Thymus (tissue), 11 donors: ENCODE measurements around the gene PRDM12. TPM values are rescaled to one million over a fixed set of nuclear protein-coding genes. Genes with fewer than 3 reads are reported as not detected.
A peak's percentile ranks its signal among the peaks of the same experiment; 100 is the strongest.
"Not testable (repeated sequence)": the region's sequence is repeated elsewhere in the genome, so short reads cannot be mapped to it uniquely, and the experiment has no call there.

Source experiments
- DNase-seq, 9 donors: peaks; one replicate each; pipeline ENCODE4 v3.0.0-alpha.2; 2013; ENCODE audit warnings: low spot score in 9 of 9, low read depth in 6 of 9, missing footprints in 1 of 9
- H3K27ac ChIP-seq, 2 donors: one replicate each; pipeline ENCODE4 v1.5.1; 2013; ENCODE audit warnings: control low read depth in 1 of 2, low read depth in 1 of 2, low read length in 1 of 2, mild to moderate bottlenecking in 1 of 2, moderate library complexity in 1 of 2
- H3K27me3 ChIP-seq, 2 donors: one replicate each; pipeline ENCODE4 v1.5.1; 2013; ENCODE audit warnings: low read length in 1 of 2; ENCODE audit not compliant: control insufficient read depth in 2 of 2, insufficient read depth in 1 of 2
- H3K36me3 ChIP-seq, 2 donors: one replicate each; pipeline ENCODE4 v1.5.1; 2013; ENCODE audit warnings: low read length in 1 of 2, mild to moderate bottlenecking in 1 of 2, moderate library complexity in 1 of 2; ENCODE audit not compliant: control insufficient read depth in 2 of 2, insufficient read depth in 2 of 2
- H3K4me1 ChIP-seq, 2 donors: one replicate each; pipeline ENCODE4 v1.5.1; 2013; ENCODE audit warnings: low read length in 2 of 2; ENCODE audit not compliant: control insufficient read depth in 2 of 2, insufficient read depth in 2 of 2
- H3K4me3 ChIP-seq, 2 donors: one replicate each; pipeline ENCODE4 v1.5.1; 2013; ENCODE audit warnings: low read length in 2 of 2, control low read depth in 1 of 2, mild to moderate bottlenecking in 1 of 2
- H3K9me3 ChIP-seq, 2 donors: one replicate each; pipeline ENCODE4 v1.5.1; 2013; ENCODE audit warnings: low read length in 1 of 2, mild to moderate bottlenecking in 1 of 2; ENCODE audit not compliant: control insufficient read depth in 2 of 2, insufficient read depth in 1 of 2
- WGBS: extraction: QIAGEN DNeasy Blood & Tissue Kit; methylation state at CpG from one replicate; pipeline ENCODE4 v1.1.7; 2013; 5-methylcytosine and 5-hydroxymethylcytosine counted together
- polyA plus RNA-seq: library from polyadenylated mRNA; stranded (reverse); fragments of 200-250 nt; gene quantifications from one replicate; pipeline ENCODE4 v1.2.3, GENCODE V29; 2013
- total RNA-seq: library from RNA; stranded (reverse); fragments of 120-200 nt; gene quantifications from one replicate; pipeline ENCODE4 v1.2.4, GENCODE V29; 2013
- donor health status: healthy.

Gene PRDM12
- total and polyA plus RNA-seq, 2 donors = 0.02 TPM; not detected in 1

- Histone ChIP-seq H3K4me3 (peak overlapping the region in 1 of 2 donors; percentile 51), H3K36me3 (no peaks in the 10 kb centered on the region), H3K27me3 (peaks cover 41 to 66% of the 10 kb centered on the region in 2 donors), H3K4me1 (peaks cover 0 to 8% of the 10 kb centered on the region in 2 donors), H3K27ac (no peak overlapping the region), H3K9me3 (peaks cover 0 to 3% of the 10 kb centered on the region in 2 donors)
- no peak for DNase-seq
- WGBS = 2% methylated on average over 45 of the region's 45 CpGs
Measured at GRCh38 chr9:130681769-130682420, 17.5 kb downstream of the PRDM12 start.

- WGBS = 5% methylated on average over 22 of the region's 22 CpGs
- no peaks in the 10 kb centered on the region for H3K36me3 ChIP-seq
Measured at GRCh38 chr9:130682421-130683121, 18.2 kb downstream of the PRDM12 start.

GRCh38 chr9:130685104-130685503, 20.7 kb downstream of the PRDM12 start:
- DNase-seq = no peak
- peaks cover 0 to 8% of the 10 kb centered on the region in 2 donors for H3K4me1 ChIP-seq
- no peak overlapping the region for H3K27ac ChIP-seq
- peaks cover 0 to 3% of the 10 kb centered on the region in 2 donors for H3K9me3 ChIP-seq
- H3K36me3 ChIP-seq = no peaks in the 10 kb centered on the region
- H3K27me3 ChIP-seq = peaks cover 25 to 35% of the 10 kb centered on the region in 2 donors
- no peak overlapping the region for H3K4me3 ChIP-seq

More at GRCh38 chr9:130682421-130683121, 18.2 kb downstream of the PRDM12 start:
- H3K9me3 ChIP-seq = peaks cover 0 to 3% of the 10 kb centered on the region in 2 donors
- peak in 2 of 9 donors; percentile 49 for DNase-seq
- peak overlapping the region in 1 of 2 donors; percentile 14 for H3K4me3 ChIP-seq
- H3K27ac ChIP-seq = no peak overlapping the region
- H3K27me3 ChIP-seq = peaks cover 38 to 60% of the 10 kb centered on the region in 2 donors
- H3K4me1 ChIP-seq = peaks cover 0 to 8% of the 10 kb centered on the region in 2 donors

GRCh38 chr9:130685945-130686344, 21.6 kb downstream of the PRDM12 start:
- peaks cover 20 to 27% of the 10 kb centered on the region in 2 donors for H3K27me3 ChIP-seq
- DNase-seq, H3K4me3 ChIP-seq, H3K36me3 ChIP-seq, H3K9me3 ChIP-seq, H3K27ac ChIP-seq, H3K4me1 ChIP-seq: not testable (repeated sequence)
- WGBS = 93% methylated on average over 11 of the region's 11 CpGs

- Histone ChIP-seq H3K27ac (no peak overlapping the region), H3K4me3 (no peak overlapping the region), H3K9me3 (peaks cover 0 to 8% of the 10 kb centered on the region in 2 donors), H3K4me1 (peaks cover 0 to 6% of the 10 kb centered on the region in 2 donors), H3K27me3 (peaks cover 6 to 16% of the 10 kb centered on the region in 2 donors), H3K36me3 (no peaks in the 10 kb centered on the region)
- WGBS = 98% methylated on average over 2 of the region's 2 CpGs
- no peak for DNase-seq
Measured at GRCh38 chr9:130687615-130688014, 23.2 kb downstream of the PRDM12 start.

GRCh38 chr9:130688072-130688471, 23.7 kb downstream of the PRDM12 start:
- no peak for DNase-seq

GRCh38 chr9:130689572-130689936, 25.2 kb downstream of the PRDM12 start:
- Histone ChIP-seq H3K36me3 (no peaks in the 10 kb centered on the region), H3K4me1 (peaks cover 7 to 18% of the 10 kb centered on the region in 2 donors), H3K27me3 (peaks cover 0 to 5% of the 10 kb centered on the region in 2 donors), H3K4me3 (no peak overlapping the region), H3K9me3 (peaks cover 0 to 8% of the 10 kb centered on the region in 2 donors), H3K27ac (no peak overlapping the region)
- no peak for DNase-seq
- WGBS = 88% methylated on average over 1 of the region's 1 CpG

More at GRCh38 chr9:130688072-130688471, 23.7 kb downstream of the PRDM12 start:
- no peak overlapping the region for H3K4me3 ChIP-seq
- H3K27me3 ChIP-seq = peaks cover 6 to 14% of the 10 kb centered on the region in 2 donors
- H3K36me3 ChIP-seq = no peaks in the 10 kb centered on the region
- no peak overlapping the region for H3K27ac ChIP-seq
- H3K4me1 ChIP-seq = peaks cover 2 to 10% of the 10 kb centered on the region in 2 donors
- WGBS = 83% methylated on average over 5 of the region's 5 CpGs
- H3K9me3 ChIP-seq = peaks cover 0 to 8% of the 10 kb centered on the region in 2 donors

- Histone ChIP-seq H3K4me3 (no peak overlapping the region), H3K27ac (no peak overlapping the region), H3K36me3 (no peaks in the 10 kb centered on the region), H3K4me1 (peaks cover 7 to 23% of the 10 kb centered on the region in 2 donors), H3K27me3 (peaks cover 0 to 3% of the 10 kb centered on the region in 2 donors), H3K9me3 (peaks cover 0 to 6% of the 10 kb centered on the region in 2 donors)
- WGBS = 87% methylated on average over 15 of the region's 15 CpGs
- DNase-seq = peak in 1 of 9 donors; percentile 31
Measured at GRCh38 chr9:130689937-130690700, 25.7 kb downstream of the PRDM12 start.
